HepG2 (cell line): ENCODE results near the gene SPAM1. TPM values are rescaled to one million over a fixed set of nuclear protein-coding genes. Genes with fewer than 3 reads are reported as not detected.

Experiments
- ATAC-seq: fragments of 200-7000 bp; cut with Tn5 transposase; 3 replicates; pipeline ENCODE4 v1.9.1; 2020; ENCODE audit warnings: mild to moderate bottlenecking, moderate library complexity
- BruUV-seq: library from RNA; stranded (reverse); fragments of 400-500 nt; replicated peaks from 2 replicates; lab custom pipeline; 2021; lab: Mats Ljungman, UMichigan
- CTCF ChIA-PET: fragments of 300-600 bp; formaldehyde crosslinking; extraction: SDS; loops from one replicate; lab custom pipeline; 2021; ENCODE audit warnings: low total read pairs, inconsistent platforms, low intra/inter-chr PET ratio; lab: Yijun Ruan, JAX
- POLR2A ChIA-PET: fragments of 350-600 bp; sonication (Branson Sonifier 250); formaldehyde crosslinking; loops from one replicate; lab custom pipeline; 2020; ENCODE audit warnings: antibody characterized with exemption, inconsistent platforms; lab: Yijun Ruan, JAX
- DNase-seq: peaks from one replicate; pipeline ENCODE4 v3.0.0-alpha.2; 2015; ENCODE audit warnings: low spot score
- FAIRE-seq: peaks from 3 replicates; lab custom pipeline; 2011; peaks lifted over from hg19 to GRCh38; lab: Jason Lieb, UNC
- H2AFZ ChIP-seq: one replicate; pipeline ENCODE4 v1.6.1; 2011; ENCODE audit warnings: low read length, inconsistent platforms
- H3K27ac ChIP-seq: fragments of 300-600 bp; 3 replicates; pipeline ENCODE4 v1.8.0; 2011; ENCODE audit warnings: mixed run types, mild to moderate bottlenecking, mixed read lengths, low read length, inconsistent platforms; ENCODE audit not compliant: insufficient read depth; ENCODE audit errors: extremely low read length
- H3K27me3 ChIP-seq, 2 experiments: fragments of 200-600 bp in 1 of 2; 2 replicates in 1 of 2; 3 replicates in 1 of 2; pipeline versions ENCODE4 v1.6.0 to v1.8.0; 2011; ENCODE audit warnings: low read length in 2 of 2, mild to moderate bottlenecking in 2 of 2, moderate library complexity in 2 of 2, inconsistent platforms in 1 of 2; ENCODE audit not compliant: insufficient read depth in 2 of 2, control insufficient read depth in 1 of 2
- H3K36me3 ChIP-seq, 2 experiments: fragments of 200-600 bp in 1 of 2; replicated peaks in 1 of 2; 2 replicates in 1 of 2; 3 replicates in 1 of 2; pipeline versions ENCODE4 v1.5.1 to v1.8.0; 2011; ENCODE audit warnings: low read length in 2 of 2, inconsistent platforms in 1 of 2; ENCODE audit not compliant: insufficient read depth in 2 of 2, control insufficient read depth in 1 of 2
- H3K4me1 ChIP-seq: 2 replicates; pipeline ENCODE4 v1.5.1; 2012; ENCODE audit warnings: low read length, inconsistent platforms; ENCODE audit not compliant: insufficient read depth
- H3K4me2 ChIP-seq: 2 replicates; pipeline ENCODE4 v1.6.0; 2011; ENCODE audit warnings: low read depth, low read length, inconsistent platforms
- H3K4me3 ChIP-seq, 3 experiments: fragments of 200-600 bp in 1 of 3; sonication (generic), shearing (Covaris generic) in 1 of 3; replicated peaks in 1 of 3; 2 replicates each; pipeline ENCODE4 v1.5.1; 2011 to 2016; ENCODE audit warnings: low read length in 3 of 3, inconsistent platforms in 2 of 3, low read depth in 2 of 3, mild to moderate bottlenecking in 2 of 3, control low read depth in 1 of 3, mixed read lengths in 1 of 3; ENCODE audit not compliant: insufficient read depth in 1 of 3
- H3K79me2 ChIP-seq: one replicate; pipeline ENCODE4 v1.6.1; 2011; ENCODE audit warnings: low read length, inconsistent platforms; ENCODE audit not compliant: insufficient read depth
- H3K9ac ChIP-seq: 2 replicates; pipeline ENCODE4 v1.6.0; 2011; ENCODE audit warnings: mild to moderate bottlenecking, low read depth, low read length, inconsistent platforms; ENCODE audit not compliant: insufficient read depth
- H3K9me3 ChIP-seq: 2 replicates; pipeline ENCODE4 v1.5.1; 2012; ENCODE audit warnings: mild to moderate bottlenecking, low read length
- H4K20me1 ChIP-seq: 2 replicates; pipeline ENCODE4 v1.6.0; 2011; ENCODE audit warnings: inconsistent platforms, mild to moderate bottlenecking, low read length, moderate library complexity; ENCODE audit not compliant: insufficient read depth
- ATF7 ChIP-seq, 2 experiments: fragments of 450-650 bp in 1 of 2; sonication (generic) in 1 of 2; formaldehyde crosslinking in 1 of 2; IDR thresholded peaks; 2 replicates each; pipeline versions ENCODE4 v1.4.0 to v1.6.1; 2016 to 2020; ENCODE audit warnings: antibody characterized with exemption in 1 of 2, mild to moderate bottlenecking in 1 of 2, missing genetic modification reagents in 1 of 2
- GATAD1 ChIP-seq: IDR thresholded peaks from 2 replicates; pipeline ENCODE4 v1.6.1; 2016; ENCODE audit warnings: missing genetic modification reagents, missing compliant biosample characterization
- HNF4A ChIP-seq: sonication (generic); formaldehyde crosslinking; IDR thresholded peaks from 2 replicates; pipeline ENCODE4 v1.4.0; 2020; ENCODE audit warnings: missing genetic modification reagents
- NCOA1 ChIP-seq: sonication (generic); formaldehyde crosslinking; IDR thresholded peaks from 2 replicates; pipeline ENCODE4 v1.9.0; 2021; ENCODE audit warnings: missing genetic modification reagents
- RCOR2 ChIP-seq: IDR thresholded peaks from 2 replicates; pipeline ENCODE4 v1.6.1; 2016; ENCODE audit warnings: missing biosample characterization, missing genetic modification reagents
- SMARCE1 ChIP-seq: fragments of 450-650 bp; IDR thresholded peaks from 2 replicates; pipeline ENCODE4 v1.6.1; 2017; ENCODE audit warnings: borderline replicate concordance
- ZBTB14 ChIP-seq: sonication (generic); formaldehyde crosslinking; IDR thresholded peaks from 2 replicates; pipeline ENCODE4 v1.4.0; 2020; ENCODE audit warnings: missing genetic modification reagents
- ZFP41 ChIP-seq: sonication (generic); formaldehyde crosslinking; IDR thresholded peaks from 2 replicates; pipeline ENCODE4 v1.4.0; 2020; ENCODE audit warnings: mild to moderate bottlenecking, missing genetic modification reagents, borderline replicate concordance
- ZNF430 ChIP-seq: sonication (generic); formaldehyde crosslinking; IDR thresholded peaks from 2 replicates; pipeline ENCODE4 v1.9.0; 2021; ENCODE audit warnings: mild to moderate bottlenecking, missing genetic modification reagents
- WGBS: methylation state at CpG from one replicate; pipeline ENCODE4 v1.1.6; 2017; ENCODE audit warnings: low lambda C conversion rate; 5-methylcytosine and 5-hydroxymethylcytosine counted together
- in situ Hi-C: cut with HindIII; loops from 2 replicates; pipeline ENCODE4 v1.10.0; 2017; ENCODE audit warnings: low pct_unique_long_range_greater_than_20kb; ENCODE audit not compliant: extremely low pct_ligation_motif_present
- intact Hi-C: fragments of 100-400 bp; cut with micrococcal nuclease; formaldehyde crosslinking; loops from one replicate; pipeline ENCODE4 v1.10.0; 2022; ENCODE audit not compliant: unreplicated experiment
- polyA plus RNA-seq, 8 experiments: library from polyadenylated mRNA; depleted of rRNA in 3 of 8; stranded (reverse) in 7 of 8; unstranded in 1 of 8; fragments of >200 nt; fragmentation: Illumina TruSeq in 4 of 8; extraction: Trizol in 4 of 8; gene quantifications; 2 replicates each; pipeline versions ENCODE4 v1.2.1 to v1.2.3, GENCODE V29; 2011 to 2016; ENCODE audit warnings: low read depth in 4 of 8, missing spikeins in 1 of 8, mixed read lengths in 1 of 8; ENCODE audit not compliant: insufficient read depth in 1 of 8
- total RNA-seq, 5 experiments: library from RNA; depleted of rRNA; stranded (reverse); fragments of >200 nt; fragmentation: Illumina TruSeq; extraction: Trizol; gene quantifications; 2 replicates each; pipeline ENCODE4 v1.2.3, GENCODE V29; 2016; ENCODE audit warnings: low read depth in 1 of 5

Gene SPAM1
- total and polyA plus RNA-seq, 2 of the 13 experiments (the other 11 are each of a cell fraction or from before 2014, with no cell fraction given), result not detected

GRCh38 chr7:123935436-123936381, 10.7 kb downstream of the SPAM1 start:
- POLR2A ChIA-PET, result no interaction called here
- CTCF ChIA-PET, result no interaction called here
- no peaks in the 10 kb centered on the region for H3K27me3 ChIP-seq
- no peak for FAIRE-seq
- H3K27ac ChIP-seq, result no peak overlapping the region
- H3K9ac ChIP-seq, result no peak overlapping the region
- no peak overlapping the region for H2AFZ ChIP-seq
- H3K79me2 ChIP-seq, result no peaks in the 10 kb centered on the region
- no peak for TF ChIP-seq RCOR2 (CRISPR knock-in tag)
- no peak for TF ChIP-seq ATF7 (IDR thresholded peaks at IDR 0.05)
- no peak for TF ChIP-seq ATF7 (CRISPR knock-in tag; IDR thresholded peaks at IDR 0.05)
- TF ChIP-seq HNF4A (CRISPR knock-in tag), result no peak
- no peak for TF ChIP-seq ZNF430 (CRISPR knock-in tag)
- no peak for TF ChIP-seq ZFP41 (CRISPR knock-in tag)
- TF ChIP-seq GATAD1, result no peak
- TF ChIP-seq ZBTB14 (CRISPR knock-in tag), result no peak
- no peak for TF ChIP-seq NCOA1 (CRISPR knock-in tag)
- no peak for TF ChIP-seq SMARCE1
- TF ChIP-seq, all 625 proteins: peak for 0
- peaks cover 10% of the 10 kb centered on the region; the same call in 1 of the 2 replicates for H3K9me3 ChIP-seq
- no peaks in the 10 kb centered on the region for H3K4me1 ChIP-seq
- in situ Hi-C loops (no loop called here), intact Hi-C loops (no loop called here)
- H3K36me3 ChIP-seq, result no peaks in the 10 kb centered on the region
- DNase-seq, result no peak
- H3K4me2 ChIP-seq, result no peak overlapping the region
- no TSS peak for BruUV-seq
- H3K4me3 ChIP-seq, result no peak overlapping the region
- ATAC-seq, result no peak
- H4K20me1 ChIP-seq, result no peaks in the 10 kb centered on the region
- 0% methylated on average over 1 of the region's 1 CpG for WGBS
